GM12874 (cell line): ENCODE results near the gene LIX1L.
A peak's percentile ranks its signal among the peaks of the same experiment; 100 is the strongest.

ENCODE experiments used
- CTCF ChIP-seq: IDR thresholded peaks from 2 replicates; pipeline ENCODE4 v1.5.1; 2011; ENCODE audit warnings: low read depth, mild to moderate bottlenecking, control low read depth, low read length, moderate library complexity; ENCODE audit not compliant: insufficient read depth

LIX1L gene

DNA sequence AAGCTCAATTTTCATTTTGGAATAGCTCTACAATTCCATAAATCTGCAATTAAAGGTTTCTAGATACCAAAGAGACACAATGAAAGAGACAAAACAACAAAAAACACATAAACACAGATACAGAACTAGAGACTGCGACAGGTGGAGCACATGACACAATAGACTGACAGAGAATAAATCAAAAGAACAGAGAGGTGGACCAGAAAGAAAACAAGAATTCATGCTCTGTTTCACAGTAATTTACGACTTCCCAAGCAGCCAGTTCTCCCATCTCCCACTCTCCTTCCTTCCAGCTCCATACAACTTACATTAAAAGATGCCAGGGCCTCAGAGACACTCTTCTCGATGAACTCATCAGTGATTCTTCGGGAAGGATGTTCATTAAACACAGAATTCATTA is 15.4 kb downstream of the LIX1L start:
- no peak for TF ChIP-seq CTCF

DNA sequence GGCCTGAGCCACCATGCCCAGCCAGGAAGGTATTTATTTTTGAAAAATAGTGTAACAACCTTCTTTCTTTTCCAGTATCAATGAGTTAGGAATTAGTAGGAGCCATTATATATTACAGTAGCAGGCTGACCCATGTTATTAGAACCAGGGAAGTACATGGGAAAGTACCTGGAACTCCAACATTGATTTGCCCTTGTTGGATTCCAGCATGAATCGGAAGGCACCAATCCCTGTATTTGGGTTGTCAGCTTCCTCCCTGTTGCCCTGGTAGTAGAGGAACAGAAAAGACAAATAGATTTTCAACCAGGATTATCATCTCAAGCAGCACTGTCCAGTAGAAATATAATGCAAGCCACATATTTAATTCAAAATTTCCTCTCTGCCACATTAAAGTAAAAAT is 20.4 kb downstream of the LIX1L start:
- TF ChIP-seq CTCF = no peak

- no peak for TF ChIP-seq CTCF
These were observed 21.6 kb downstream of the LIX1L start for GRCh38 chr1:145936247-145936646.

- no peak for TF ChIP-seq CTCF
These were observed 22.1 kb downstream of the LIX1L start for GRCh38 chr1:145935708-145936107.

GRCh38 chr1:145927916-145928643 is 29.7 kb downstream of the LIX1L start:
- TF ChIP-seq CTCF = no peak

- TF ChIP-seq CTCF = peak; percentile 65
These were observed 30.5 kb downstream of the LIX1L start, which contains the start of gene RBM8A for GRCh38 chr1:145927063-145927886. RBM8A (minus strand) TSS chr1:145927484; CDS start chr1:145927426, 58 bp downstream.

GRCh38 chr1:145926686-145927062 is 31.1 kb downstream of the LIX1L start:
- TF ChIP-seq CTCF = no peak
